OCI-M2 (cell line): ENCODE data around the gene RETREG2.
A peak's percentile ranks its signal among the peaks of the same experiment; 100 is the strongest.

Experiments used
- DNase-seq: peaks from one replicate; lab custom pipeline; 2025; ENCODE audit not compliant: unreplicated experiment; lab: John Stamatoyannopoulos, UW

Gene RETREG2

GRCh38 chr2:219214786-219215185 is 36.7 kb downstream of the RETREG2 start:
- DNase-seq = no peak

DNA sequence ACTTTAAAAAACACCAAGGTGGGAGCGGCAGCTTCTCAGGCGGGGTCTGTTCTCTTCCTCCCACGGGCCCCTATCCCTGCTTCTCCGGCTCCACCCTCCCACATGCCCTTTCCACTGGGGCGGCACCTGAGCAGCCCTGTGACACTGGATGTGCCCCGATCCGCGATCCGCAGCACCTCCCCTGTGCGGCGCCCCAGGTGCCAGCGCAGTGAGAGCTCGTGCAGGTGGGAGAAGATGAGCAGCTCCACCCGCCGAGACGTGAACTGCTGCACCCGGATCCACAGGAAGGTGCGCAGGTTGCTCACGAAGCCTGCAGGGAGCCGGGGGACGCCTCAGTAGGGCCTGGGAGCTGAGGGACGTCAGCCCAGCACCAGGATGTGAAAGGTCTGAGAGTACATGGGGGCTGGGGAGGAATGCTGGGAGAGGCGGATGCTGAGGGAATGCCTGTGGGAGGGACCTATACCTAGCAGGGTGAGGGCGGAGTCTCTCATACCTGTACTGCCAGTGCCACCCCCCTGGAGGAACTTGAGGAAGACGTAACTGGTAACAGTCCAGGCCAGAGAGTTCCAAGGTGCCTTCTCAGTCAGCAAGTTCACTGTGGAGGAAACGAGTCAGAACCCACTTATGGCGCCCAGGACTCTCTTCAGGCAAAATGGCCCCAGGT is 37.9 kb downstream of the RETREG2 start:
- no peak for DNase-seq

GRCh38 chr2:219216535-219216915 is 38.5 kb downstream of the RETREG2 start:
- DNase-seq = no peak

DNA sequence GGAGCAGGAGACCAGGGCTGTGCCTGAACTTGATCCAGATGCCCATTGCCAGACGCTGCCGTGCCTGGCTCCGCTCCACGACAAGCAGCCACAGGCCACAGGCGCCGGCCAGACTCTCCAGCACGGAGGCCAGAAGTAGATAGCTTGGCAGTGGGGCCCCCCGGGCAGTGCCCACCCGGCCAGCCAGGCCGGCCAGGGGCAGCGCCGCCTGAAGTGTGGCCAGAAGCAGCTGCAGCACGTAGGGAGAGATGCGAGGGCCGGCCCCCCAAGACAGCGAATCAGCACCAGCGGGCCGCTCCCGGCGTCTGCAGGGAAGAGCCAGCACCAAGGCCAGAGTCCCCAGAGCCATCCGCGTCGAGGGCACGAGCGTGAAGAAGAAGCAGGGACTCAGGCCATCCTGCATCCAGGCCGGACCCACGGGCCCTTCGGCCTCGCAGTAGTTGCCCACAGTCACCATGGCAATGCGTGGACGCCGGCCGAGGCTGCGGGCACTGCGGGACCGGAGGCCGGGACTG is 40.2 kb downstream of the RETREG2 start:
- no peak for DNase-seq

DNA sequence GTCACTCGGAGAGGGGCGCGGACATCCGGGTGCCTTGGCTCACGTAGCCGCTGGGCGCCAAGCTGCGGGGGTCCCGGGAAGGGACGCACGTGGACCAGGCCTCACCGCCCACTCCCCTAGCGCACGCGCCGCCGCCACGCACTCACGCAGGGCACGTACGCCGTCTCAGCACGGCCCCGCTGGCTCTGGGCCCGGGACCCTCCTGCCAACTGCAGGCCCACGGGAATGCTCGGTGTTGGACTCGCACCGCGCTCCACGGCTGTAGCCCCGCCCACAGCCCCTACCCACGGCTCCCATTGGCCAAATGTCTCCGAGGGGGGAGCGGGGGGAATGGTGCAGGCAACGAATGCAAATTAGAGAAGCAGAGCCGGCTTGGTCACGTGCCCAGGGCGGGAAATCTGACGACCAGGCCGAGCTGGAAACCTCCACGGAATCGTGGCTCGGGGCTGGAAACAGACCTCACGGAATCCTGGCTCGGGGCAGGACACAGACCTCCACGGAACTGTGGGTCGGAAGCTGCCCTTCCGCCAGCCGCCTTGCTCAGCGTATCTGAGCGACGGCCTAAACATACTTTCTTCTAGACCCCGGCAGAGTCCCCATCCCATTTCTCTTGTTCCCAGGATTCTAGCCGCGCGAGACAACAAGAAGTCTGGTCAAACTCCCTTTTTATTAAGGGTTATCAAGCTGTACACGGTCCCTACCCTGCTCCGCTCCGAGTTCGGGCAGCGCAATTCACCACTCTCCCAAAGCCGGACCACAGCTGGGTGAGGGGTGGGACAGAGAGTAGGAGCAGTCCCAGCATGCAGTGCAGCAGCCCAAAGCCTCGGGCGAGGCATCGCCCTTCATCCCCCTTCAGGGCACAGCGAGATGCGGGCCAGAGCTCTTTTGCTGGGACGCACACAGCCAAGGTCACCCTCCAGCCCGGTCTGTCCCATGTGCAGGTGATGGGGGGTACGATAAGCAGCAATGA is 40.9 kb downstream of the RETREG2 start, which contains the start of gene ABCB6:
ABCB6 (minus strand) TSS at position 227 of the 970 bp plus-strand sequence. CDS start 285 bp downstream, outside the sequence.
- no peak for DNase-seq

GRCh38 chr2:219219784-219220532 is 41.9 kb downstream of the RETREG2 start:
- no peak for DNase-seq

DNA sequence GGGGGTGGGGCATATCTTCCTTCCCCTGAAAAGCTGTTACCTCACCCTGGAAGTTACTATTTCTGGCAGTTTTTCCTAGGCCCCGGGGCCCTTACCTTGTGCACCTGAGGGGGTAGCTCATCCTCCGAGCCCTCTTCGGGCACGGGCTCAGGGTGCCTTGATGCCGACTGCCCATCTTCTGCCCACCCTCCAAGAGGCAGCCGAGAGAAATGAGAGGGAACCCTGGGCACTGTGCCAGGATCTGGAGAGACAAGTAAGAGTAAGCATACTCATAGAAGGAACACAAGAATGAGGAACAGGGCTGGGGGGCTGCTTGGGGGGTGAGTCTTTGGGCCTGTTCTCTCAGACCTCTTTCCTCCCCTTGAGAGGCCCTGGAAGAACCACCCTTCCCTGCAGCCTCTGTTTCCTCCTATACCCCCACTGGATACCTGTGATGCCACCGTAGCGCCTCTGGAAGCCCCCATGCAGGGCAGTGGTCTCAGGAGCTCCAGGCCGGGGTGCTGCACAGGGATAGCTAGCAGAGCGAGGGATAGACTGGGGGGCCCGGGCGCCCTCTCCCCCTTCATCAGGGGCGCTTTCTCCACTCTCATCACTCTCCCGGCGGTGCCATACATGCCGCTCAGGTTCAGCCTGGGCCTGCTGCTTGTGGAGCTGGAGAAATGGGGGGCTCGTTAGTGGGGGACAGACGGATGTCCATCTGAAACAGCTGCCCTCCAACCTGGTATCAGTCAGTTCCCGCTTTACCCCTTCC is 42.8 kb downstream of the RETREG2 start:
- DNase-seq = no peak

GRCh38 chr2:219221957-219222518 is 44.0 kb downstream of the RETREG2 start:
- DNase-seq = no peak

GRCh38 chr2:219223831-219224610 is 45.9 kb downstream of the RETREG2 start:
- no peak for DNase-seq

GRCh38 chr2:219225350-219225749 is 47.3 kb downstream of the RETREG2 start:
- DNase-seq = no peak

DNA sequence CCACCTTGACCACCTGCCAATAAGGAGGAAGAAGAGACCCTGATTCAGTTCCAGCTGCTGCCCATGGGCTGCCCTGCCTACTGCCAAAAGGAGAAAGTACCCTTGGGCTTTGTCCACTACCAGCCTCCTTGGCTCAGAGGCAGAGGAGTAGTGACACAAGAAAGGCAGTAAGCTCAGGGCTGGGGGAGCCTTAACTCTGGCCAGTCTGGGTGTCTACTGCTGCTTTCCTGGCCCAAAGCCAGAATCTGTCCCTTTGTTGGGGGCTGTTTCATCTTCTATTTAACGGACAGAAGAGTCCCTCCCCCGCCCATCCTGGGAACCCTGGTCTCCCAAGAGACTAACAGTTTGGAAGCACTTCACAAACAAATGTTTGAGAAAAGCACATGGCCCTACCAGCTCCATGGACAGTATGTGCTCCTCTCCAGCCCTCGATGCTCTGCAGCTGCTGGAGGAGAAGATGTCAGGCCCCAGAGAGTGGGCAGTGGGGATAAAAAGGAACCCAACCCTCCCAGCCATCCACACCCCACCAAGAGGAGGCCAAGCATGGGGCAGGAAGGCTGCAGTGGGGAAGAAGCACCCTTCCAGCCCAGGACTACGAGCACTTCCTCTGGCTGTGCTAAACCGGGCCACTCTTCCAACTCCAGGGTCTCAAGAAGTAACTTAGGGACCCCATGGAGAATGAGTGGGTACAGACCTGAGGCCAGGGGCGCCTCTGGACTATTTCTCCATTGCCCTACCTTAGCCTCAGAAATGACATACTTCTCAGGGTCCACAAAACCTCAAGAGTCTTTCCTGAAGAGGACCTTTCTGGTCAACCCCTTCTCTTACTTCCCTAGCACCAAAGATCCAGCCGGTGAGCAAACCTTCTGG is 50.2 kb downstream of the RETREG2 start:
- no peak for DNase-seq

GRCh38 chr2:219228911-219229304 is 50.8 kb downstream of the RETREG2 start:
- no peak for DNase-seq

DNA sequence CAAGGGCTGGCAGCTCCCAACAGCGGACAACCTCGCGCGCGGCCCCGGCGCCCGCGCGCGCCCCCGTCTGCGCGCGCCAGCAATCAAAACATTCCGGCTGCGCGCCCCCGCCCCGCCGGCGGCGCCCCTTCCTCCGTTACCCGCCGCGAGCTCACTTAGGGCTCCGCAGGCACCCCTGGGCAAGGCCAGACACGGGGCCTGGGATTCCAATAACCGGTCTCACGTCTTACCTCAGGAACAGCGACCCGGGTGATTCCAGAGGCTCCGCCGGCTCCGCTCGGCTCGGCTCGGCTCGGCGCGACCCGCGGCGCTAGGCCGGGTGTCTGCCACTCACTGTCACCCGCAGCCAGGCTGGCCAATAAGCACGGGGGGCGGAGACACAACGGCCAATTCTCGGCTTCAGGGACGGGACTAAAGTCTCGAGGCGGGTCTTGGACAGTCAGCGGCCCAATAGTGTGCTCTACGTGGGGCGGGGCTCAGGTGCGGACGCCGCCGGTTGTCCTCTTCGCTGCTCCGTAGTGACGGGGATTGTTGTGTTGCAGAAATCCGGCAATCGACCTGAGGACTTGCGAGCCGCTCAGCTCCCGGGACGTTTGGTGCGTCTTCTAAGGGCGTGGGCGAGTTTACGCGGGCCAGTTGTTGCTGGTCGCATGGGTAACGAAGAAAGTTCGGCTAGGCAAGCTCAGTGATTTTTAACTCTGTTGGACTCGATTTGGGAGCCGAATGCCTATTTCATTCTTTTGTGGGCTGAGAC is 51.4 kb downstream of the RETREG2 start, which contains the start of the genes ANKZF1 and ATG9A:
ANKZF1 (plus strand) TSS at position 502 of the 754 bp plus-strand sequence. CDS start 452 bp downstream, outside the sequence.
ATG9A (minus strand) TSS at position 332 of the 754 bp plus-strand sequence. CDS start 1,612 bp downstream, outside the sequence.
- DNase-seq = peak; percentile 94

DNA sequence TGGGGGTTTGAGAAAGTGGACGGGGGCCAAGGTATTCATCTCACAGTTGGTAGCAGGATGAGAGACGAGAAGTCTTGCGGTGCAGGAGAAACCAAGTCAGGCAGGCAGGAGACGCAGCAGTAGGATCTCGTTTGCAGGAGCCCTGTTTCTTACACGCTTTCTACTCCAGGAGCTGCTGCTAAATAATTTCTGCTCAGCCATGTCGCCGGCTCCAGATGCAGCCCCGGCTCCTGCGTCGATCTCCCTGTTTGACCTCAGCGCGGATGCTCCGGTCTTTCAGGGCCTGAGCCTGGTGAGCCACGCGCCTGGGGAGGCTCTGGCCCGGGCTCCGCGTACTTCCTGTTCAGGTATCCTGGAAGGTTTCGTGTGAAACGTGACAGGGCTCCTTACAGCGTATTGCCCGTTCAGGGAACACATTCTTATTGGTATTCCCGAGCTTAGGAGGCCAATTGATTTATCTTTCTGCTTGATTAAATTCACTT is 52.0 kb downstream of the RETREG2 start:
- peak; percentile 5 for DNase-seq

GRCh38 chr2:219234331-219234730 is 56.3 kb downstream of the RETREG2 start:
- DNase-seq = no peak
